ENCODE measurements around the gene NUP93.
A peak's percentile ranks its signal among the peaks of the same experiment; 100 is the strongest.

The NUP93 gene

GRCh38 chr16:56726926-56727325, 3.0 kb upstream of the NUP93 start:
- ChIA-PET POLR2A (no interaction called here), CTCF (interaction anchor here (1.4 kb wide), 1 partner anchor 25 kb away, joined by 4 read pairs; no protein-coding TSS in a partner anchor)
- Histone ChIP-seq H3K4me1 (ENCODE audit: control insufficient read depth, insufficient read depth, low read length) (peaks cover 3% of the 10 kb centered on the region; the same call in 1 of the 2 replicates), H3K36me3 (ENCODE audit: control insufficient read depth in 2 of 2, insufficient read depth in 1 of 2, low read length in 2 of 2) (no peaks in the 10 kb centered on the region), H3K4me3 (ENCODE audit: low read depth, low read length) (no peak overlapping the region), H3K9me3 (ENCODE audit: control insufficient read depth, insufficient read depth, low read depth, low read length) (no peaks in the 10 kb centered on the region), H3K27ac (ENCODE audit: extremely low read depth, low read depth, low read length) (no peak overlapping the region)
- no peak for TF ChIP-seq ZNF704 (tag by site-specific recombination; IDR thresholded peaks at IDR 0.05)
- no peak for TF ChIP-seq ZFHX2 (tag by site-specific recombination; conservative IDR thresholded peaks at IDR 0.05)
- TF ChIP-seq ZNF26 (tag by site-specific recombination; IDR thresholded peaks at IDR 0.05) = no peak
- no peak for TF ChIP-seq ZNF248 (tag by site-specific recombination; IDR thresholded peaks at IDR 0.05)
- no peak for TF ChIP-seq ZNF404 (tag by site-specific recombination; IDR thresholded peaks at IDR 0.05)
- no peak for TF ChIP-seq ZNF48 (tag by site-specific recombination; IDR thresholded peaks at IDR 0.05)
- TF ChIP-seq KLF10 (tag by site-specific recombination; IDR thresholded peaks at IDR 0.05) = no peak
- no peak for TF ChIP-seq ZNF747 (tag by site-specific recombination; IDR thresholded peaks at IDR 0.05)
- no peak for TF ChIP-seq ZNF518A (tag by site-specific recombination; conservative IDR thresholded peaks at IDR 0.05; ENCODE audit: low read depth)
- no peak for TF ChIP-seq HOXA7 (CRISPR knock-in tag; IDR thresholded peaks at IDR 0.05; ENCODE audit: borderline replicate concordance)
- no peak for TF ChIP-seq ZNF366 (tag by site-specific recombination; conservative IDR thresholded peaks at IDR 0.05)
- TF ChIP-seq WT1 (tag by site-specific recombination; IDR thresholded peaks at IDR 0.05) = no peak
- TF ChIP-seq ZNF692 (tag by site-specific recombination; IDR thresholded peaks at IDR 0.05) = no peak
- TF ChIP-seq ZNF2 (tag by site-specific recombination; IDR thresholded peaks at IDR 0.05) = no peak
- no peak for TF ChIP-seq ZNF571 (tag by site-specific recombination; IDR thresholded peaks at IDR 0.05)
- TF ChIP-seq ZNF664 (tag by site-specific recombination; IDR thresholded peaks at IDR 0.05) = no peak
- no peak for TF ChIP-seq ZNF777 (tag by site-specific recombination; IDR thresholded peaks at IDR 0.05; ENCODE audit: borderline replicate concordance)

GRCh38 chr16:56728027-56728426, 1.9 kb upstream of the NUP93 start:
- CTCF ChIA-PET = interaction anchor here (1.4 kb wide), 1 partner anchor 26 kb away, joined by 4 read pairs; no protein-coding TSS in a partner anchor
- Histone ChIP-seq H3K9me3 (ENCODE audit: control insufficient read depth, insufficient read depth, low read depth, low read length) (no peaks in the 10 kb centered on the region), H3K4me1 (ENCODE audit: control insufficient read depth, insufficient read depth, low read length) (peaks cover 3% of the 10 kb centered on the region; the same call in 1 of the 2 replicates), H3K36me3 (ENCODE audit: control insufficient read depth in 2 of 2, insufficient read depth in 1 of 2, low read length in 2 of 2) (no peaks in the 10 kb centered on the region), H3K27ac (ENCODE audit: extremely low read depth, low read depth, low read length) (no peak overlapping the region), H3K4me3 (ENCODE audit: low read depth, low read length) (no peak overlapping the region)
- POLR2A ChIA-PET = interaction anchor here (0.7 kb wide), 1 partner anchor 18 kb away, joined by 6 read pairs; no protein-coding TSS in a partner anchor
- TF ChIP-seq ZNF426 (tag by site-specific recombination; IDR thresholded peaks at IDR 0.05) (no peak), ZNF221 (tag by site-specific recombination; IDR thresholded peaks at IDR 0.05; ENCODE audit: borderline replicate concordance) (no peak), ZNF146 (tag by site-specific recombination; IDR thresholded peaks at IDR 0.05) (peak; percentile 92), ZBTB21 (tag by site-specific recombination; IDR thresholded peaks at IDR 0.05) (no peak), ZNF488 (tag by site-specific recombination; IDR thresholded peaks at IDR 0.05) (no peak), ZSCAN23 (tag by site-specific recombination; IDR thresholded peaks at IDR 0.05) (no peak), CTCF (tag by site-specific recombination; IDR thresholded peaks at IDR 0.05) (no peak)

All from HEK293 (cell line).